ENCODE data around the gene CCDC24. TPM values are rescaled to one million over a fixed set of nuclear protein-coding genes. Genes with fewer than 3 reads are reported as not detected.

The CCDC24 gene
- polyA plus RNA-seq (2011; rRNA removed) (2.0 and 2.9 TPM in 2 replicates), polyA plus RNA-seq (2017; fragmentation: RNase III; extraction: RNeasy Plus Mini Kit Qiagen cat#74134 plus additional on column Dnase treatment) (9.3 to 12.5 TPM (median 10.2 TPM) in 3 replicates), polyA minus RNA-seq (2011; rRNA and poly(A)+ RNA removed) (2.0 and 2.4 TPM in 2 replicates)
- polyA plus RNA-seq (2012; cell fraction: cytosol; rRNA removed), result 3.5 and 5.4 TPM in 2 replicates
- polyA plus RNA-seq (2012; cell fraction: nucleus; rRNA removed), result 12.0 and 17.8 TPM in 2 replicates

DNA sequence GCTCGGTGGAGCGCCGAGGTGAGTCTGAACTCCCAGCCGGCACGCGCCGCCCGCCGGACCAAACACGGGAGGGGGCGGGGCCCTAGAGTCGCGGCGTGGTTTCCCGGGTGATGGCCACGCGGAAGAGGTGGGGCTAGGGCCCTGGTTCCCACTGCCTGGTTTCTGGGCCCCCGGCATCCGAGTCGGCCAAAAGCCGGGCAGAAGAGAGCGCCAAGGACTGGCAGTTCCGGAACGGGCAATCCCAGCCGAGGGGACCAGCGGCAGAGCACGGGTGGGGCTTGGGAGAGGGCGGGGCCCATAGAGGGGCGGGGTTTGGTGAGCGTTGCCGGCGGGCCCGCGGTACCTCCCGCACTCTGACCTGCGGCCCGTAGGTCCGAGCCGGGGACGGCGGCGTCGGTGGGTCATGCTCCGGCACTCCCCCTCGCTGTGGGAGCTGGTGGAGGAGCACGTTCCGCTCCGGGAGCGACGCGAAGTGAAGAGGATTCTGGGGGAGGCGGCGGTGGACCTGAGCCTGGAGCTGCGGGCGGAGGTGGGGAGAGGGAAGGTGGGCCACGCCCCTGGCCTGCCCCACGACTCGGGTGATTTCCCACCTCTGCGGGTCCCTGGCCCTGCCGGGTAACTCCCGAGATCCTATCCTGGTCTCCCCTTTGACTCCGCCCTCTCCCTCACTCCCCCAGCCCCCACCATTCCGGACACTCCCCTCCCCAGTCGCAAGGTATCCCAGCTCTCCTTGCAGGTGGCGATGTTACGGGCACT is at the start of gene CCDC24:
CCDC24 (plus strand) TSS at position 124 of the 756 bp plus-strand sequence; CDS start at position 404, 280 bp downstream.
- FAIRE-seq, result no peak
- POLR2A ChIA-PET, result no interaction called here
- no peak for TF ChIP-seq HDAC2 (IDR thresholded peaks at IDR 0.05)
- peak; percentile 64; the same call in 1 of the 2 replicates for TF ChIP-seq NPAS2 (CRISPR knock-in tag; IDR thresholded peaks at IDR 0.05; ENCODE audit: borderline replicate concordance)
- TF ChIP-seq POLR2AphosphoS2 (conservative IDR thresholded peaks at IDR 0.05; ENCODE audit: low read length), result no peak
- no peak for TF ChIP-seq RAD21 (conservative IDR thresholded peaks at IDR 0.05 in 1 of 2, IDR thresholded peaks at IDR 0.05 in 1 of 2)
- no peak for TF ChIP-seq HEYL (CRISPR knock-in tag; IDR thresholded peaks at IDR 0.05)
- TF ChIP-seq, protein P1, sequence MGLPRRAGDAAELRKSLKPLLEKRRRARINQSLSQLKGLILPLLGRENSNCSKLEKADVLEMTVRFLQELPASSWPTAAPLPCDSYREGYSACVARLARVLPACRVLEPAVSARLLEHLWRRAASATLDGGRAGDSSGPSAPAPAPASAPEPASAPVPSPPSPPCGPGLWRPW (IDR thresholded peaks at IDR 0.05), result no peak
- TF ChIP-seq NR3C1 (IDR thresholded peaks at IDR 0.05), result no peak
- TF ChIP-seq JUNB (IDR thresholded peaks at IDR 0.05), result no peak
- no peak for TF ChIP-seq CEBPB (IDR thresholded peaks at IDR 0.05)
- TF ChIP-seq MAZ (IDR thresholded peaks at IDR 0.05; ENCODE audit: borderline replicate concordance, low read depth, low read length), result no peak
- TF ChIP-seq SMC3 (IDR thresholded peaks at IDR 0.05), result no peak
- TF ChIP-seq TFCP2L1 (CRISPR knock-in tag; IDR thresholded peaks at IDR 0.05), result no peak
- TF ChIP-seq, protein P2, sequence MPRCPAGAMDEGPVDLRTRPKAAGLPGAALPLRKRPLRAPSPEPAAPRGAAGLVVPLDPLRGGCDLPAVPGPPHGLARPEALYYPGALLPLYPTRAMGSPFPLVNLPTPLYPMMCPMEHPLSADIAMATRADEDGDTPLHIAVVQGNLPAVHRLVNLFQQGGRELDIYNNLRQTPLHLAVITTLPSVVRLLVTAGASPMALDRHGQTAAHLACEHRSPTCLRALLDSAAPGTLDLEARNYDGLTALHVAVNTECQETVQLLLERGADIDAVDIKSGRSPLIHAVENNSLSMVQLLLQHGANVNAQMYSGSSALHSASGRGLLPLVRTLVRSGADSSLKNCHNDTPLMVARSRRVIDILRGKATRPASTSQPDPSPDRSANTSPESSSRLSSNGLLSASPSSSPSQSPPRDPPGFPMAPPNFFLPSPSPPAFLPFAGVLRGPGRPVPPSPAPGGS (IDR thresholded peaks at IDR 0.05), result 0 out of 3 replicates have a peak, but pooled peaks have one; percentile 9
- no peak for TF ChIP-seq ESRRA (IDR thresholded peaks at IDR 0.05; ENCODE audit: borderline replicate concordance, low read length)
- TF ChIP-seq HOXB5 (CRISPR knock-in tag; IDR thresholded peaks at IDR 0.05), result no peak
- TF ChIP-seq, protein P3, sequence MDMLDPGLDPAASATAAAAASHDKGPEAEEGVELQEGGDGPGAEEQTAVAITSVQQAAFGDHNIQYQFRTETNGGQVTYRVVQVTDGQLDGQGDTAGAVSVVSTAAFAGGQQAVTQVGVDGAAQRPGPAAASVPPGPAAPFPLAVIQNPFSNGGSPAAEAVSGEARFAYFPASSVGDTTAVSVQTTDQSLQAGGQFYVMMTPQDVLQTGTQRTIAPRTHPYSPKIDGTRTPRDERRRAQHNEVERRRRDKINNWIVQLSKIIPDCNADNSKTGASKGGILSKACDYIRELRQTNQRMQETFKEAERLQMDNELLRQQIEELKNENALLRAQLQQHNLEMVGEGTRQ (IDR thresholded peaks at IDR 0.05), result no peak
- no peak for TF ChIP-seq TP53 (CRISPR knock-in tag; IDR thresholded peaks at IDR 0.05)
- TF ChIP-seq, protein P4, sequence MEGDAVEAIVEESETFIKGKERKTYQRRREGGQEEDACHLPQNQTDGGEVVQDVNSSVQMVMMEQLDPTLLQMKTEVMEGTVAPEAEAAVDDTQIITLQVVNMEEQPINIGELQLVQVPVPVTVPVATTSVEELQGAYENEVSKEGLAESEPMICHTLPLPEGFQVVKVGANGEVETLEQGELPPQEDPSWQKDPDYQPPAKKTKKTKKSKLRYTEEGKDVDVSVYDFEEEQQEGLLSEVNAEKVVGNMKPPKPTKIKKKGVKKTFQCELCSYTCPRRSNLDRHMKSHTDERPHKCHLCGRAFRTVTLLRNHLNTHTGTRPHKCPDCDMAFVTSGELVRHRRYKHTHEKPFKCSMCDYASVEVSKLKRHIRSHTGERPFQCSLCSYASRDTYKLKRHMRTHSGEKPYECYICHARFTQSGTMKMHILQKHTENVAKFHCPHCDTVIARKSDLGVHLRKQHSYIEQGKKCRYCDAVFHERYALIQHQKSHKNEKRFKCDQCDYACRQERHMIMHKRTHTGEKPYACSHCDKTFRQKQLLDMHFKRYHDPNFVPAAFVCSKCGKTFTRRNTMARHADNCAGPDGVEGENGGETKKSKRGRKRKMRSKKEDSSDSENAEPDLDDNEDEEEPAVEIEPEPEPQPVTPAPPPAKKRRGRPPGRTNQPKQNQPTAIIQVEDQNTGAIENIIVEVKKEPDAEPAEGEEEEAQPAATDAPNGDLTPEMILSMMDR (IDR thresholded peaks at IDR 0.05), result no peak
- TF ChIP-seq, protein P5, sequence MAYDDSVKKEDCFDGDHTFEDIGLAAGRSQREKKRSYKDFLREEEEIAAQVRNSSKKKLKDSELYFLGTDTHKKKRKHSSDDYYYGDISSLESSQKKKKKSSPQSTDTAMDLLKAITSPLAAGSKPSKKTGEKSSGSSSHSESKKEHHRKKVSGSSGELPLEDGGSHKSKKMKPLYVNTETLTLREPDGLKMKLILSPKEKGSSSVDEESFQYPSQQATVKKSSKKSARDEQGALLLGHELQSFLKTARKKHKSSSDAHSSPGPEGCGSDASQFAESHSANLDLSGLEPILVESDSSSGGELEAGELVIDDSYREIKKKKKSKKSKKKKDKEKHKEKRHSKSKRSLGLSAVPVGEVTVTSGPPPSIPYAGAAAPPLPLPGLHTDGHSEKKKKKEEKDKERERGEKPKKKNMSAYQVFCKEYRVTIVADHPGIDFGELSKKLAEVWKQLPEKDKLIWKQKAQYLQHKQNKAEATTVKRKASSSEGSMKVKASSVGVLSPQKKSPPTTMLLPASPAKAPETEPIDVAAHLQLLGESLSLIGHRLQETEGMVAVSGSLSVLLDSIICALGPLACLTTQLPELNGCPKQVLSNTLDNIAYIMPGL (CRISPR knock-in tag; IDR thresholded peaks at IDR 0.05; ENCODE audit: borderline replicate concordance), result no peak
- TF ChIP-seq ZNF302 (CRISPR knock-in tag; IDR thresholded peaks at IDR 0.05), result no peak
- TF ChIP-seq POLR2A (IDR thresholded peaks at IDR 0.05; ENCODE audit: low read length), result peak; percentile 43
- TF ChIP-seq, protein P6, sequence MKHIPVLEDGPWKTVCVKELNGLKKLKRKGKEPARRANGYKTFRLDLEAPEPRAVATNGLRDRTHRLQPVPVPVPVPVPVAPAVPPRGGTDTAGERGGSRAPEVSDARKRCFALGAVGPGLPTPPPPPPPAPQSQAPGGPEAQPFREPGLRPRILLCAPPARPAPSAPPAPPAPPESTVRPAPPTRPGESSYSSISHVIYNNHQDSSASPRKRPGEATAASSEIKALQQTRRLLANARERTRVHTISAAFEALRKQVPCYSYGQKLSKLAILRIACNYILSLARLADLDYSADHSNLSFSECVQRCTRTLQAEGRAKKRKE (CRISPR knock-in tag; IDR thresholded peaks at IDR 0.05; ENCODE audit: low read depth), result no peak
- peak; percentile 65 for TF ChIP-seq BHLHE40 (IDR thresholded peaks at IDR 0.05; ENCODE audit: low read depth, low read length)
- no peak for TF ChIP-seq PHF8 (IDR thresholded peaks at IDR 0.05; ENCODE audit: borderline replicate concordance, low read depth)
- TF ChIP-seq, protein P7, sequence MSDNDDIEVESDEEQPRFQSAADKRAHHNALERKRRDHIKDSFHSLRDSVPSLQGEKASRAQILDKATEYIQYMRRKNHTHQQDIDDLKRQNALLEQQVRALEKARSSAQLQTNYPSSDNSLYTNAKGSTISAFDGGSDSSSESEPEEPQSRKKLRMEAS (IDR thresholded peaks at IDR 0.05), result peak; percentile 79
- TF ChIP-seq ZC3H11A (IDR thresholded peaks at IDR 0.05), result no peak
- TF ChIP-seq ZFP36 (IDR thresholded peaks at IDR 0.05; ENCODE audit: borderline replicate concordance, partially characterized antibody), result no peak
- TF ChIP-seq ZSCAN20 (CRISPR knock-in tag; IDR thresholded peaks at IDR 0.05), result no peak
- TF ChIP-seq NFE2L2 (conservative IDR thresholded peaks at IDR 0.05; ENCODE audit: low read length), result no peak
- TF ChIP-seq JUN (IDR thresholded peaks at IDR 0.05), result peak in 1 of 2 experiments; percentile 66; a peak in 2 of 5 replicates
- no peak for TF ChIP-seq CBX2 (IDR thresholded peaks at IDR 0.05; ENCODE audit: borderline replicate concordance, low read depth)
- TF ChIP-seq KDM1A (IDR thresholded peaks at IDR 0.05; ENCODE audit: low read depth), result no peak
- no peak for TF ChIP-seq FOSL2 (IDR thresholded peaks at IDR 0.05)
- TF ChIP-seq FOSL2 (CRISPR knock-in tag; IDR thresholded peaks at IDR 0.05), result no peak
- no peak; the same call in 1 of the 2 replicates for TF ChIP-seq RARB (CRISPR knock-in tag; IDR thresholded peaks at IDR 0.05)

More for the DNA sequence above, at the start of gene CCDC24:
- Histone ChIP-seq H3K4me3 (peak within 1 kb of the TSS; percentile 84), H3K9me3 (no peaks in the 10 kb centered on the region), H3K4me1 (peaks cover 27% of the 10 kb centered on the region), H3K27ac (peak within 1 kb of the TSS; percentile 87 to 89), H3K4me2 (peak within 1 kb of the TSS; percentile 98)
- 11% methylated on average over 9 of the region's 66 CpGs for WGBS (ENCODE audit: missing lambda C conversion rate)
- CTCF ChIA-PET, result interaction anchor here (3.0 to 5.0 kb wide), 4 partner anchors 14 to 228 kb away, joined by 12 to 51 read pairs (median 20); no protein-coding TSS in a partner anchor
- peak; percentile 65 to 83 for DNase-seq (ENCODE audit: low read depth in 1 of 2, low spot score in 1 of 2)
- ATAC-seq, result peak; percentile 73 to 87
